Fibroblast of skin of left quadriceps (primary cell): Measurements from ENCODE around the gene ADH4.
"Not testable (repeated sequence)": the region's sequence is repeated elsewhere in the genome, so short reads cannot be mapped to it uniquely, and the experiment has no call there.

Experiments
- DNase-seq, 2 experiments: peaks; one replicate each; pipeline ENCODE4 v3.0.0-alpha.2; 2013; ENCODE audit warnings: low read depth in 2 of 2

The ADH4 gene

DNA sequence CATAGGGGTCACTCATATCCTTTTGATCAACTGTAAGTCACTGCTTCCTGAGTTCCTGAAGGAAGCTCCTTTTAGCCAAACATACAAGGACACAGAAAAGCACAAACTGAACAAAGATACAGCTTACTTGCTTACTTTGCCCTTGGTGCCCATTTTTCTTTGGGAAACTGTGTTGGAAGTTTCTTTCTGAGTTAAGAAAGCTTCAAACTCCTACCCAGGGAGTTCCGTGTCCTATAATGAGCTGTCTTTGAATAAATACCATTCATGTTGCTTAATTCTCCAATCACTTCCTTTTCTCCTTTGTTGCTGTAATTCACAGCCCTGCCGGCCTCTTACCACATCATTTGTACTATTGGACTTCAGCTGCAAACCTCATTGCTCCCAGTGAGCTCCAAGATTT lies at the start of gene ADH4:
Gene ADH4 (minus strand): TSS at position 228 of the 400 bp plus-strand sequence. CDS start 75 bp downstream, at position 153.
- DNase-seq, result no peak

GRCh38 chr4:99190336-99190735 lies 46.2 kb upstream of the ADH4 start:
- no peak for DNase-seq

DNA sequence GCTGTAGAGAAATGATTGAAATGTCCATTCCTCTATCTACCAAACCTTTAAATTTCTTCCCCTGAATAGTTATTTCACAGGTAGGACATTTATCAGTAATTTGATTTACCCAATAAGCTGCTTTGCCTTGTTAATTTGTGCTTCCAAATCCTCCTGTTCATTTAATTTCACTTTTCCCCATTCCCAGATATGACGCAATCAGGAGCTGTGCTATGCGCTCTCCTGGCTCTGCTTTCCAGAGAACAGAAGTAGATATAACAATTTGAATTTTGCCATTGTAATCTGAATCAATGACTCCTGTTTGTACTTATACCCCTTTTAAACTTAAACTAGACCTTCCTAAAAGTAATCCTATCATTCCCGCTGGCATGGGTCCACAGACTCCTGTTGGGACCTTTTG lies 45.8 kb upstream of the ADH4 start:
- not testable (repeated sequence) for DNase-seq

DNA sequence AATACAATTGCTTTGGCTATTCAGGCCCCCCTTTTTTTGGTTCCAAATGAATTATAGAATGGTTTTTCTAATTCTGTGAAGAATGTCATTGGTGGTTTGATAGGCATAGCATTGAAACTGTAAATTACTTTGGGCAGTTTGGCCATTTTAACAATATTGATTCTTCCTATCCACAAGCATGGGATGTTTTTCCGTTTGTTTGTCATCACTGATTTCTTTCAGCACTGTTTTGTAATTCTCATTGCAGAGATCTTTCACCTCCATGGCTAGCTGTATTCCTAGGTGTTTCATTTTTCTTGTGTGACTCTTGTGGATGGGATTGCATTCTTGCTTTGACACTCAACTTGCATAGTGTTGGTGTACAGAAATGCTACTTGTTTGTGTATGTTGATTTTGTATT lies 41.9 kb upstream of the ADH4 start:
- DNase-seq, result no peak

- DNase-seq, result no peak
These were observed 41.5 kb upstream of the ADH4 start for GRCh38 chr4:99185581-99185980.

GRCh38 chr4:99180382-99181070 lies 36.4 kb upstream of the ADH4 start:
- peak; percentile 23 to 32 for DNase-seq

GRCh38 chr4:99179626-99180025 lies 35.5 kb upstream of the ADH4 start:
- DNase-seq, result no peak

- DNase-seq, result no peak
These were observed 35.1 kb upstream of the ADH4 start for GRCh38 chr4:99179178-99179577.

DNA sequence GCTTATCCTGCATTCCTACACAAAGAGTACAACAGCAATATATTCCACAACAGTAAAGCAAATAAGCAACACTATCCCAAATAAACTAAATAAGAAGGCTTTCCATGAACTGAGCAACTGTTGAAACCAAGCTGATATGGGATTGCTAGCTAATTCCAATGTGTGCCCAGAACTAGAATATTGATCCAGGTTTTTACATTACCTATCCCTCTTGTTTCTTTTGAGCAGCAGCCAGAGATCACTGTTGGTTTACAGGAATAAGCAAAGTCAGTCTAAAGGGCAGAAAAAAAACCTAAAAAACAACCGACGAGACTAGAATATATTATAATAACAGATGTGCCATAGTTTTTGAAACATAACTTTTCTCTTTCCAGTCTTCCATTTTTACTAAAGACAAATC lies 22.4 kb upstream of the ADH4 start:
- DNase-seq, result no peak

DNA sequence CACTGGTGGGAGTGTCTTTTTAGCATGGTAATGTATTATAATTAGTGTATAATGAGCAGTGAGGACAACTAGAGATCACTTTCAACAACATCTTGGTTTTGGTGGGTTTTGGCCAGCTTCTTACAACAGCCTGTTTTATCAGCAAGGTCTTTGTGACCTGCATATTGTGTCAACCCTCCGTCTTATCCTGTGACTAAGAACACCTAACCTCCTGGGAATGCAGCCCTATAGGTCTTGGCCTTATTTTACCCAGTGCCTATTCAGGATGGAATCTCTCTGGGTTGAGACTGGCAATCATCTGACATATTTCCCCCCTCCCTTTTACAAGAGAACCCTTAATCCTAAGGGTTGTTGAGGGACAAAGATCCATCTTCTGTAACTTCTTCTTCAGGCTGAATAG lies 21.9 kb upstream of the ADH4 start:
- no peak for DNase-seq

GRCh38 chr4:99161373-99162099 lies 17.4 kb upstream of the ADH4 start:
- DNase-seq, result no peak

- no peak for DNase-seq
These were observed 15.6 kb upstream of the ADH4 start for GRCh38 chr4:99159699-99160098.

GRCh38 chr4:99157478-99157935 lies 13.4 kb upstream of the ADH4 start:
- DNase-seq, result no peak

- DNase-seq, result no peak
These were observed 12.9 kb upstream of the ADH4 start for GRCh38 chr4:99156992-99157391.

DNA sequence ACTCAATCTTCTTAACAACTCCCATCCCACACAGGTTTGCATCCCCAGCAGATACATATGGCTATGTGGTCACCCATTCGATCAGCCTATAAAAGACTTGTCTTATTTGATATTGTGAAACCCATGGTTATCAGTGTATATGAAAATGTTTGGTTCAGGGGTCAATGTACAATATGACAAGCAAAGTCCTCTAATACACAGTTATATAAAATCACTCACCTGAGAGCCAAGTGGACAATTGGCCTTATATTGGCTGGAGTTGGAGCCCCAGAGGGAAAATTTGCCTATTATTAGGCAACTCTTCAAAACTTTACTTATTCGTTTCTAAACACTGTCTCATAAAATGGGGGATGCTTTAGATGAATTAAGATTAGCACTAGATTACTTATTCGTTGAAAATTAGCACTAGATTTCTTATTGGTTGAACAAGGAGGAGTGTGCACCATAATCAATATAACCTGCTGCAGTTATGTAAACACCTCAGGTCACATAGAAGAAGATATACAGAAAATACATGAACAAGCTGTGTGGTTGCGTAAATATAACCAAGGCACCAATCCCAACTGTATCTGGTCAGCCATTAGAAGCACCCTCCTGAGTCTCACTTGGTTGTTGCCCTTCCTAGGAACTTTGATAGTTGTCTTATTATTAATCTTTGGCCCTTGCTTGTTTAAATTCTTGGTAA lies 10.7 kb upstream of the ADH4 start:
- DNase-seq, result no peak

DNA sequence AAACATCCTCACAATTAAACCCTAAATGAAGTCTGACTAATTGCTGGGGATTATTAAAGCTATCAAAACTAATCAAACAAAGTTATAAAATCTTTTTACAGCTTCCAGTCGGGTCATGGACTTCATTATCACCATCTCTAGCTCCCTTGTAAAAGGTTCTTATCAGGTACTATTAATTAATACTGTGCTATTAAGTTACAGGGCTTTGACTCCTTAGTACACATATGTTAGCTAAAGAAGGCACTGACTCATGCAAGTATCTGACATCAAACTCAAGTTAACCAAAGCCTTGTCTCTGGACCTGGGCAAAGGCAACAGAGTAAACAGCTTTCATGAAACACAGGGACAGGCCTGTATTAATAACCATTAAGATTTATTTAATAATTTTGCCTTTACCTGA lies 7.9 kb upstream of the ADH4 start:
- no peak for DNase-seq

- no peak for DNase-seq
These were observed 7.4 kb upstream of the ADH4 start for GRCh38 chr4:99151452-99151851.

DNA sequence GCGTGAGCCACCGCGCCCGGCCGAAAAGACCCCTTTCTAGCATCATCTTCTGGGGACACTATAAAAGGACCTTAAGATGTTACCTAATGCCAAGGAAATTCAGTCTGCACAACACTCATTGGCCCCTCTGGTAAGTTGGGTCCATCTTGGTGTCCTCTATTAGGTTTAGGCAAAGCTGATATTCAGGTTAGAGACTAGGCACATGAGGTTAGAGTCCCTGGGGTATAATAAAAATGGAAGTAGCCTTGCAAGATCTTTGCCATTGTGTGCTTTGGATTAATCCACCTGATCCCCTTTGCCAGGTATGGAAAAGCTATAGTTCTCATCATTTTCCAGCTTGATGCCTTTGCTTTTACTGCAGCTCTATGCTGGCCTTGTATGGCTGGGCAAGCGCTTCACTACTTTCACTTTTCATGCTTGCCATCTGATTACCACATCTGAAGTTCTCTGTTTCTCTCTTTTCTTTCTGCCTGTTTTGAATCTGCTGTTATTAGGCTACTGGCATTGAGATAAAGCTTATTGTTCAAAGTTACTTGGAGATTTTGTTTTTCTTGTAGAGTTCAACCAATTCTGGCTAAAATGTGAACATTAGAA lies 5.4 kb upstream of the ADH4 start:
- no peak for DNase-seq

- no peak for DNase-seq
These were observed 4.5 kb upstream of the ADH4 start for GRCh38 chr4:99148550-99148949.

DNA sequence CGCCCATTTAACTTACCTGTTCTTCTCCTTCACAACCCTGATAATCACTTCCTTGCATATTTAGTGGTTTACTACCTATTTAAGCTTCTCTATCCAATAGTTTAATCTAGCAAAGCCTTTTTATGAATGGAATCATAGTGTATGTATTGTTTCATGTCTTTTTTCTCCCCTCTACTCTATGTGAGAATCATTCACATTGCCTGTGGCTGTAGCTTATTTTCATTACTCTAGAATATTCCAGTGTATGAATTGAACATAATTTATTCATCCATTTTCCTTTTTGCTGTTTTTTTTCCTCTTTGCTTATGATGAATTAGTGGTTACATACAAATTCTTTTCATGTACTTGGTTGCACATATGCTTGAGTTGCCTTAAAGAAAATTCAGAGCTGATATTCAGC lies 490 bp upstream of the ADH4 start:
- DNase-seq, result no peak

- DNase-seq, result no peak
These were observed 7.8 kb downstream of the ADH4 start for GRCh38 chr4:99136329-99136728.

GRCh38 chr4:99135541-99136162 lies 8.4 kb downstream of the ADH4 start:
- DNase-seq, result peak in 1 of 2 experiments; percentile 3
